ENCODE results near the gene RASA2. TPM values are rescaled to one million over a fixed set of nuclear protein-coding genes. Genes with fewer than 3 reads are reported as not detected.
A peak's percentile ranks its signal among the peaks of the same experiment; 100 is the strongest.
"Not testable (repeated sequence)": the region's sequence is repeated elsewhere in the genome, so short reads cannot be mapped to it uniquely, and the experiment has no call there.

The RASA2 gene
- polyA plus RNA-seq, 10 donors = 6.7 to 17.4 (median 12.1) TPM

DNA sequence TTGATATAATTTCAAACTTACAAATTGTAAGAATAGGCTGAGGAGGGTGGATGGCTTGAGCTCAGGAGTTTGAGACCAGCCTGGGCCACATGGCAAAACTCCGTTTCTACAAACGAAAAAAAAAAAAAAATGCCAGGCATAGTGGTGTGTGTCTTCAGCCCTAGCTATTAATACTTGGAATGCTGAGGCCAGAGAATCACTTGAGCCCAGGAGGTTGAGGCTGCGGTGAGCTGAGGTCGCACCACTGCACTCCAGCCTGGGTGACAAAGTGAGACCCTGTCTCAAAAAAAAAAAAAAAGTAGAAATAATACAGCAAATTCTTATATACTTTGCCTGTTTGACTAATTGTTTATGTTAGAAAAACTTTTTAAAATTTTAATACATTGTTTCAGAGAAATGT is 10.8 kb downstream of the RASA2 start:
- DNase-seq = not testable (repeated sequence)

GRCh38 chr3:141498598-141499223 is 11.9 kb downstream of the RASA2 start:
- DNase-seq = peak in 2 of 3 donors; percentile 34 to 41

GRCh38 chr3:141499284-141499683 is 12.5 kb downstream of the RASA2 start:
- no peak for DNase-seq

- DNase-seq = no peak
These were observed 13.1 kb downstream of the RASA2 start for GRCh38 chr3:141499965-141500364.

GRCh38 chr3:141500397-141500796 is 13.6 kb downstream of the RASA2 start:
- no peak for DNase-seq

DNA sequence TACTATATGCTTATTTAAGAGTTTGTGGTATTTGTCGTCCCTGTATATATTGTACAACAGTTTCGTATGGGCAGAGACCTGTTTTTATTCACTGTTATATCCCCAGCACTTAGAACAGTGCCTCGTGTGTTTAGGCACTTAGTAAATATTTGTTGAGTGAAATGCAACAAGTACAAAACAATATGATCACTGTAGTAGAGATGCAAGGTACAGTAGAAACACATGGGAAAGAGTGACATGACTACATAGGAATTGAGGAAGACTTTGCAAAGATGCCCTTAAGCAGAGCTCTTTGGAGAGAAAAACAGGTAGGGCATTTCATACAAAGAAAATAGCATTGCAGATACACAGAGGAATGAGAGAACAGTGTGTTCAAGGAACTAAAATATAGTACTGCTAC is 18.3 kb downstream of the RASA2 start:
- DNase-seq = no peak

GRCh38 chr3:141506071-141506470 is 19.2 kb downstream of the RASA2 start:
- no peak for DNase-seq

DNA sequence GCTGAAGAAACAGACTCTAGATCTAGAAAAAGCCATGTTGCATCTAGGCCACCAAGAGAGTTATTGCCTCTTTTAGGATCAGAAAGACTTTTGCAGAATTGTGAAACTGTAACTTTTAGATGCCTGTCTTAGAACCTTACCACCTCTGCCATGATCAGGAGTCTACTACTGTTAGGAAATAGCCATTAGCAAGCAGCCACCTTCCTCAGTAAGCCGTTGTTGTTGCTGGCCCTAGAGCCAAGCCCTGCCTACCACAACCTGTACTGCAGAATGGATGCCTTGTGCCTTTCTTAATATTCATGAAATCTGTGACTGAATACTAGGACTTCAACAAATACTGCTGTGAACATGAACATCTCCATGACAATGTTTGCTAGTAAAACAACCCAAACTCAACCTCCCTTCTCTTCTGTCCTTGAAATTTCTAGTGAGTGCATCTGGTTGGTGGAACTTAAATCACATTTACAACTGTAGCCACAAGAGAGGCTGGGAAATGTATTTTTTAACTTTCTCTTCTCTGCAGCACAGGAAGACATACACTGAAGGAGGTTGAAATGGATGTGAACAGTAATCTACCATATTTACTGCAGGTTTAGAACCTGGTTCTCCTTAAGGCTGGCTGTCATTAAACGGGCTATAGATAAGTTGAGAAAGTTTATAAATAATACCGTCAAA is 20.7 kb downstream of the RASA2 start:
- DNase-seq = no peak

DNA sequence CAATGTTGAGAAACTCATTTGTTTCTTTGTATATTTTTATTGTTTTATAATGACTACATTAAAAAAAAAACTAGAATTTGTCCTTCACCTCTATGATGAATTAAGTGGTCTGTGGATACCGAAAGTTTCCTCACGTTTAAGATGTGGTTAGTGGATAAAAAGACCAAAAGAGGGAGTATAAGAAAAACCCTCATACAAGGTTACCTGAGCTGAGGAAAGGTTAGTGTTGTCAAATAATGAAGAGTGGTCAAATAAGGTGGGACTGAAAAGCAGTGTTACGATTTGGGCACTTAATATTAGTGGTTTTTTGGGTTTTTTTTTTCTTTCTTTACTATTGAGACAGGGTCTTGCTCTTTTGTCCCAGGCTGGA is 21.2 kb downstream of the RASA2 start:
- DNase-seq = no peak

- no peak for DNase-seq
These were observed 24.5 kb downstream of the RASA2 start for GRCh38 chr3:141511361-141511760.

- no peak for DNase-seq
These were observed 27.6 kb downstream of the RASA2 start for GRCh38 chr3:141514382-141514781.

GRCh38 chr3:141519587-141519986 is 32.8 kb downstream of the RASA2 start:
- no peak for DNase-seq

- DNase-seq = no peak
These were observed 35.0 kb downstream of the RASA2 start for GRCh38 chr3:141521781-141522180.

- DNase-seq = no peak
These were observed 37.0 kb downstream of the RASA2 start for GRCh38 chr3:141523615-141524375.

GRCh38 chr3:141524988-141525387 is 38.2 kb downstream of the RASA2 start:
- DNase-seq = no peak

DNA sequence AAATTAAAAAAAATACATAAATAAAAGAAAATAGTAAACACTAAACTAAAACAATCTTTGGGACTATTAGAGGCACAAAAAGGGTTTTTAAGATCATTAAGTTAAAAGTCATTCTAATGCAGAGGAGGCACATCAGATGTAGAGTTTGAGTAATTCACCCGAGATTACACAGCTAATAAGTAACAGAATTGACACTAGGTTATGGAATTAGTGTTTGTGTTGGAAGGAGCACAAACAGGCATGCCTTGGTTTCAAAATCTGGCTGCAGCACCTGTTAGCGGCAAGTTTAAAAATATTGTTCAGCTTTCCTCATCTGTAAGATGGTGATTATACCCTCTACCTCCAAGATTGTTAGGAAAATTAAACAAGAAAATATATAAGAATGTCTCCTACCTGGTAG is 39.0 kb downstream of the RASA2 start:
- DNase-seq = no peak

GRCh38 chr3:141526709-141527108 is 39.9 kb downstream of the RASA2 start:
- DNase-seq = no peak

DNA sequence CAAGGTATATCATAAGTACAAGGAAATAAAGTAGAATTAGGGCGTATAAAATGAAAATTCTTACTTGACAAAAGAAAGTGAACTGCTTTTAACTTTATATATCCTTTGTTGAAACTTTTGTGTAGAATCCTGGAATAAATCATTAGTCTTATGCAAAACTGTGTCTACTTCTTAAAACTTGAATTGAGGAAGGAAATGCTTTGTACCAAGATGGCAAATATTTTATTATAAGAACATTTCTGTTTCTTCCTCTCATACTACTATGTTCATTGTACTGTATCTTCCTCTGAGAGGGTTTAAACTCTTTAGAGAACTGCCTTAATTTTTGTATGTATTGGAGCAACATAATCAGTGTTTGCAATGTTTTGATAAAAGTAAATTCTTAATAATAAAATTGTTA is 42.0 kb downstream of the RASA2 start:
- no peak for DNase-seq

GRCh38 chr3:141529256-141529655 is 42.4 kb downstream of the RASA2 start:
- DNase-seq = no peak

DNA sequence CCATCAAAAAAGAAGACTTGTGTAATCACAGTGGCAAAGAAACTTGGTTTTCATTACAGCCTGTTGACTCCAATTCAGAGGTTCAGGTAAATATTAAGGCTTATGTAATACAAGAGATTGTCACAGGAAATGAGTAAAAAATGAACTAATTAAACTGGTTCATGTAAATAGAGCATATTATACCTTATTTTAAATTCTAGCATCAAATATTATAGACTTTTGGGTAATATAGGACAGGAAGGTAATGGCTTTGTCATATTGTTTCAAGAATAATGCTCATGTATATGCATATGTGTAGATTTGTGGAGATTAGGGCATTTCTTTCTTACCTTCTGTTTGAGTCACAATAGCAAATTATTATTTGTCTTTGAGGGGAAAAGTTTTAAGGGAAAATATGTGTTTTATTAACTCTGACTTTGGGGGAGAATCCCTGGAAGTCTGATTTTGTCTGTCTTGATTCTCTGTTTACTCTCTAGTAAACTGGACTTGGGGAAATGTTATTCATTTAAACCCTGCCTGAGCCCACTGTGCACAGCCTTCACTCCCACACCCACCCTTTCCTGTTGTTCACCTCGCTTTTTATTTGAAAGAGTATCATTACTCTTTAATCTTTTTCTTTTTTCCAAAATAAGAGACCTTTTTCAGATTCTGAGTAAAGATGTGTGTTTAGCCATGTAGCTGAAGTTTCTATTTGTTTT is 43.0 kb downstream of the RASA2 start:
- no peak for DNase-seq

- peak; percentile 18 to 50 (median 25) for DNase-seq
These were observed 43.6 kb downstream of the RASA2 start for GRCh38 chr3:141530415-141530768.

DNA sequence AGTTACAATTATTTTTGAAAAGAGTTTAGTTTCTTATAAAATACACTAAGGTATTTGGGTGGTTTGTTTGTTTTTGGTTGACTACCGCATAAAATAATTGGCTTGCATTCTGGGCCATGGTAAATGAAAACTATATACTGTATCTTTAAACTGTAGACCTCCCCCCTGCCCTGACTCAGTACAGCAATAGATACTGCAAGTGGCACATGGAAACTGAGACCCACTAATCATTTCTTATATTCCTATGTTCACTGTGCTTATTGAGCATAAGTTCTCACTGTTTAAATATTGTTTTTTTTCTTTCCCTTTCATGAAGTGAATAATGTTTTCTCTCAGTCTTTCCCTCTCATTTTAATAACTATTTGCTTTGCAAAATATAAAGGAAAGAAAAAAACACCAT is 45.8 kb downstream of the RASA2 start:
- DNase-seq = no peak

DNA sequence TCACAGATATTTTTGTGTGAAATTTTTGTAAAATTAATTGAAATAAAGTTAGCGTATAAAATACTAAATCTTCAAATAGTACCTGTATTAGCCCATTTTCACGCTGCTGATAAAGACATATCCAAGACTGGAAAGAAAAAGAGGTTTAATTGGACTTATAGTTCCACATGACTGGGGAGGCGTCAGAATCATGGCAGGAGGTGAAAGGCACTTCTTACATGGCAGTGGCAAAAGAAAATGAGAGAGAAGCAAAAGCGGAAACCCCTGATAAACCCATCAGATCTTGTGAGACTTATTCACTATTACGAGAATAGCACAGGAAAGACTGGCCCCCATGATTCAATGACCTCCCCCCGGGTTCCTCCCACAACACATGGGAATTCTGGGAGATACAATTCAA is 49.2 kb downstream of the RASA2 start:
- DNase-seq = not testable (repeated sequence)
